NCI-H1694 (cell line): ENCODE measurements around the gene LRRC45.
"Not testable (repeated sequence)": the region's sequence is repeated elsewhere in the genome, so short reads cannot be mapped to it uniquely, and the experiment has no call there.

Experiments
- DNase-seq: peaks from one replicate; lab custom pipeline; 2025; lab: John Stamatoyannopoulos, UW

Gene LRRC45

GRCh38 chr17:82034371-82035011 lies 11.4 kb downstream of the LRRC45 start:
- no peak for DNase-seq

- no peak for DNase-seq
Measured at GRCh38 chr17:82035488-82035887, 12.4 kb downstream of the LRRC45 start.

- DNase-seq = no peak
Measured at GRCh38 chr17:82035956-82036633, 13.0 kb downstream of the LRRC45 start.

GRCh38 chr17:82036634-82037091 lies 13.6 kb downstream of the LRRC45 start:
- no peak for DNase-seq

- peak; percentile 97 for DNase-seq
Measured at GRCh38 chr17:82037092-82037888, 14.2 kb downstream of the LRRC45 start, which contains the start of gene DCXR. Gene DCXR (minus strand): TSS chr17:82037697. CDS start chr17:82037682, 15 bp downstream.

- no peak for DNase-seq
Measured at GRCh38 chr17:82037889-82038195, 14.7 kb downstream of the LRRC45 start.

GRCh38 chr17:82038796-82039409 lies 15.8 kb downstream of the LRRC45 start:
- DNase-seq = not testable (repeated sequence)

- no peak for DNase-seq
Measured at GRCh38 chr17:82039695-82040299, 16.7 kb downstream of the LRRC45 start.

GRCh38 chr17:82041144-82041814 lies 18.2 kb downstream of the LRRC45 start:
- DNase-seq = no peak

GRCh38 chr17:82042649-82043048 lies 19.5 kb downstream of the LRRC45 start:
- DNase-seq = no peak

- no peak for DNase-seq
Measured at GRCh38 chr17:82043507-82043906, 20.4 kb downstream of the LRRC45 start.

GRCh38 chr17:82045936-82046484 lies 22.9 kb downstream of the LRRC45 start:
- no peak for DNase-seq

GRCh38 chr17:82046903-82047302 lies 23.8 kb downstream of the LRRC45 start:
- DNase-seq = no peak

GRCh38 chr17:82047379-82047778 lies 24.3 kb downstream of the LRRC45 start:
- DNase-seq = no peak

- no peak for DNase-seq
Measured at GRCh38 chr17:82047914-82048570, 24.9 kb downstream of the LRRC45 start.

- no peak for DNase-seq
Measured at GRCh38 chr17:82048571-82048971, 25.5 kb downstream of the LRRC45 start.

GRCh38 chr17:82049106-82049505 lies 26.0 kb downstream of the LRRC45 start:
- no peak for DNase-seq

- DNase-seq = no peak
Measured at GRCh38 chr17:82049521-82049971, 26.4 kb downstream of the LRRC45 start.

GRCh38 chr17:82050152-82050760 lies 27.2 kb downstream of the LRRC45 start:
- no peak for DNase-seq
